NOMO-1 treated with dmso at 0.1 percent for 144 hours (cell line): ENCODE measurements around the gene RRAGA.
"Not testable (repeated sequence)": the region's sequence is repeated elsewhere in the genome, so short reads cannot be mapped to it uniquely, and the experiment has no call there.

Experiments
- DNase-seq: peaks from one replicate; lab custom pipeline; 2025; ENCODE audit not compliant: unreplicated experiment; lab: John Stamatoyannopoulos, UW

Gene RRAGA

DNA sequence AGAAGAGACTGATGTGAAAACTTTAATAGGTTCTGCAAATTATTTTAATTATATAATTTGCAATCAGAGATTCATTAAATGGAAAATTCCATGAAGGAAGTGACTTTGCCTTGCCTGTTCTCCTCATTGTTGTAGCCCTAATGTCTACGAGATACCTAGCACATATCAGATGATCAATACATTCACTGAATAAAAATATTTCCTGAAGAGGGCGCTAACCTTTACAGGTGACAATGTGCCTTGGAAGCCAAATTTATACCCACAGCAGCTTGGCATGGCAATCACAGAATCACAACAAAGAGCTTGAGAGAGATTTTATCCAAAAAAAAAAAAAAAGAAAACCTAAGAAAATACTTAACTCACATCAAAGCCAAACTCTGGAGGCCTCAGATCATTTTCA is 36.1 kb downstream of the RRAGA start:
- DNase-seq, result no peak

DNA sequence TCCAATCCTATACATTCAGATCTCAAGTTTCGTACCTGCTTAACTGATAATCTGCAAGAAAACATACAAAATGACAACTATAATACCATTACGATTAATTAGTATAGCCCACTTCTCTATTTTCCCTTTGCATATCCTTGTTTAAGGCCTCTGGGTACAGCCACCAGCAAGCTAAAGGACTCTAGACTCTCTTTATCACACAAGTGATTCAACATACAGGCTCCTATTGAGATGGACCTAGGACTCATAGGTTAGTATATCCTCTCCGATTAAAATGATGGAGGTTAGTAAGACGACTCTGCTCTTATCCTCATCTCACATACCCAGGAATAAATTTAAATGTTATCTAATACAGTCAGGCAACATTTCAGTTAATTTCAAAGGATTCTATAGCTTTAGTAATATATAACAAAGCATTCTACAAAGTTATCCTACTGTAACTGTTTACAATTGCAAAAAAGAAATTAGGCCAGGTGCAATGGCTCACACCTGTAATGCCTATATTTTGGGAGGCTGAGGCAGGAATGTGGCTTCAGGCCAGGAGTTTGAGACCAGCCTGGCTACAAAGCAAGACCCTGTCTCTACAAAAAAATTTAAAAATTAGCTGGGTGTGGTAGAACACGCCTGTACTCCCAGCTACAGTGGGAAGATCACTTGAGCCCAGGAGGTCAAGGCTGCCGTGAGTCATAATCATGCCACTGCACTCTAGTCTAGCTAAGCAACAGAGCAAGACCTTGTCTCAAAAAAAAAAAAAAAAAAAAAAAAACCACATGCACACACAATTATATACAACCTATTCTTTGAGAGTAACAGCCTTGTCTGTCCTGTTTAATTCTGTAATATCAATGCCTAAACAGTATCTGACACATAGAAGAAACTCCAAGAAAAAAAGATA is 38.1 kb downstream of the RRAGA start:
- DNase-seq, result no peak

DNA sequence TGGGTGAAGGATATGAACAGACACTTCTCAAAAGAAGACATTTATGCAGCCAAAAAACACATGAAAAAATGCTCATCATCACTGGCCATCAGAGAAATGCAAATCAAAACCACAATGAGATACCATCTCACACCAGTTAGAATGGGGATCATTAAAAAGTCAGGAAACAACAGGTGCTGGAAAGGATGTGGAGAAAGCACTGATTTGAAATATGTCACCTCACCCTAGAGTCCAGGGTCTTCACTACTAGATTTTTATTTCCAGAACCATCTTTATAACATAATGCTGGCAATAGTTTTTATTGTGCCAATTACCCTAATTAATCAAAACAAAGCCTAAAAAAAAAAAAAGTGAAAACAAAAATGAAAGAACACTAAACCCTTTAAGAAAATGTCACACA is 48.2 kb downstream of the RRAGA start:
- not testable (repeated sequence) for DNase-seq
